Stimulated activated CD4-positive, alpha-beta T cell treated with anti-CD3 and anti-CD28 coated beads, TNF-alpha, amount 100 ng/mL, for 4 hours (primary cell): ENCODE measurements around the gene FCRLB.
"Not testable (repeated sequence)": the region's sequence is repeated elsewhere in the genome, so short reads cannot be mapped to it uniquely, and the experiment has no call there.

ENCODE experiments used
- DNase-seq, 3 experiments: peaks; one replicate each; pipeline ENCODE4 v3.0.0-alpha.2; 2020; ENCODE audit warnings: low read depth in 3 of 3

The FCRLB gene

GRCh38 chr1:161740921-161741320 is 19.6 kb downstream of the FCRLB start:
- no peak for DNase-seq

GRCh38 chr1:161743231-161743630 is 21.9 kb downstream of the FCRLB start:
- no peak for DNase-seq

- DNase-seq: no peak
Measured at GRCh38 chr1:161747801-161748200, 26.5 kb downstream of the FCRLB start.

- DNase-seq: peak; percentile 67 to 72 (median 72)
Measured at GRCh38 chr1:161749509-161750407, 28.4 kb downstream of the FCRLB start, which contains the start of gene DUSP12. Gene DUSP12 (plus strand): TSS chr1:161749786. CDS start chr1:161749802, 16 bp downstream.

- DNase-seq: peak in 1 of 3 experiments; percentile 22
Measured at GRCh38 chr1:161763522-161764098, 42.3 kb downstream of the FCRLB start.

- DNase-seq: peak; percentile 56 to 71 (median 62)
Measured at GRCh38 chr1:161766102-161766981, 45.0 kb downstream of the FCRLB start, which contains the start of gene ATF6. Gene ATF6 (plus strand): TSS chr1:161766320. CDS start chr1:161766361, 41 bp downstream.

- no peak for DNase-seq
Measured at GRCh38 chr1:161768461-161768860, 47.1 kb downstream of the FCRLB start.

GRCh38 chr1:161768986-161769672 is 47.8 kb downstream of the FCRLB start:
- no peak for DNase-seq

GRCh38 chr1:161769673-161770045 is 48.3 kb downstream of the FCRLB start:
- DNase-seq: not testable (repeated sequence)

- no peak for DNase-seq
Measured at GRCh38 chr1:161770250-161770649, 48.9 kb downstream of the FCRLB start.

- no peak for DNase-seq
Measured at GRCh38 chr1:161771161-161771560, 49.8 kb downstream of the FCRLB start.

GRCh38 chr1:161771973-161772372 is 50.6 kb downstream of the FCRLB start:
- no peak for DNase-seq

GRCh38 chr1:161772397-161772796 is 51.1 kb downstream of the FCRLB start:
- no peak for DNase-seq

GRCh38 chr1:161773791-161774190 is 52.4 kb downstream of the FCRLB start:
- DNase-seq: no peak

- DNase-seq: no peak
Measured at GRCh38 chr1:161777261-161777660, 55.9 kb downstream of the FCRLB start.
